VCaP (cell line): ENCODE measurements around the gene GNPTG.

ENCODE experiments used
- H3K27ac ChIP-seq: fragments of 450-650 bp; 2 replicates; pipeline ENCODE4 v1.5.1; 2017
- CTCF ChIP-seq: fragments of 450-650 bp; conservative IDR thresholded peaks from 2 replicates; pipeline ENCODE4 v1.5.1; 2017; ENCODE audit warnings: mild to moderate bottlenecking, moderate library complexity

Gene GNPTG

GRCh38 chr16:1322407-1322806 lies 29.3 kb upstream of the GNPTG start:
- H3K27ac ChIP-seq: no peak overlapping the region
- no peak for TF ChIP-seq CTCF

- TF ChIP-seq CTCF: no peak
- no peak overlapping the region for H3K27ac ChIP-seq
These were observed 28.2 kb upstream of the GNPTG start for GRCh38 chr16:1323296-1324239.

DNA sequence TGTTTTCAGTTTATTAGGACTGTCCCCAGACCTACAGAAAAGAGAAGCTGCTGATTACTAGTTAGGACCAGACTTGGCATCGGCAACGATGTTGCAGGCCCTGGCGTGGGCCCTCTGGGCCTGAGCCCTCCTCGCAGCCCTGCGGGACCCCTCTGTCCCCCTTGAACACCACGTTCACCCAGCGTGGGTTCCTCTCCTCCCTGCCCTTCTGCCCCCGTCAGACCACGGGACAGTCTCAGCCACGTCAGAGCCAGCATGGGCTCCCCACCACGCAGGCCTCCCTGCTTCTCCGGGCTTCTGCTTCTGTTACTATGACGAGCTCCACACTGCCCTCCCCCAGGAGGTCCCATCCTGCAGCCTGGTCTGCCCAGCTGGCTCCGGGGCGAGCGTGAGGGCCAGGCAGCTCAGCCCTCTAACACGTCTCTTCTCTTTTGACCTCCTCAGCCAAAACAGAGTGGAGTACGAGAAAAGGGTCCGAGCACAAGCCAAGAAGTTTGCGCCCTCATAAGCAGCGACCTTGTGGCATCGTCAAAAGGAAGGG lies 27.4 kb upstream of the GNPTG start:
- no peak for TF ChIP-seq CTCF
- no peak overlapping the region for H3K27ac ChIP-seq

GRCh38 chr16:1325261-1325660 lies 26.5 kb upstream of the GNPTG start:
- no peak overlapping the region for H3K27ac ChIP-seq
- TF ChIP-seq CTCF: no peak

- no peak for TF ChIP-seq CTCF
- H3K27ac ChIP-seq: no peak overlapping the region
These were observed 25.9 kb upstream of the GNPTG start for GRCh38 chr16:1325673-1326371.

GRCh38 chr16:1326391-1326790 lies 25.3 kb upstream of the GNPTG start:
- no peak overlapping the region for H3K27ac ChIP-seq
- no peak for TF ChIP-seq CTCF

DNA sequence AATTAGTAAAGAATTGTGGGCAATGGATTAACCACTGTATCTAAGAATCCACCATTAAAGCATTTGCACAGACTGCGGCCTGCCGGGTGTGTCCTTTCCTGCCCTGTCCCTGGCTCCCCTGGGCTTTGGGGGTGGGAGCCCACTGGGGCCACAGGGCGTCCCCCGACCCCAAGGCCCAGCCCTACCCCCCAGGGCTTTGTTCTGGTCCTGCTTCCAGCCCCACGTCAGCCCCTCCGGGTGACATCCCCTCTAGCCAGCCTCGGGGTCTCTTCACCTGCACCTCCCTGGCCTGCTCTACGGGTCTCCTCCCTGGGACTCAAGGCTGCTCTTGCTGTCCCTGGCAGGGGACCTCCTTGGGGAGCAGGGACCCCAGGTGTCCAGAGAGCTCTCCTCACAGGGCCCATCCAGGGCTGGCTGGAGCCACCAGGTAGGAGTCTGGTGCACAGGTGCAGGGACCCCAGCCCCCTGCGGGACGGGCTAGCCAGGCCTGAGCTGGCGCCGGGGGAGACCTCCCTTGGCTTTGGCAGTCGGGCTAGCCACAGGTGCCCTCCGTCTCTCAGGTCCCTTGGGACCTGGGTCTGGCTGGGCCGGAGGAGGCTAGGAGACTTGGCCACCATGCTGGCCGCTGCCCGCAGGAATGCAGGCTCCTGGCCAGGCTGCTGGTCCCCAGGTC lies 24.6 kb upstream of the GNPTG start:
- TF ChIP-seq CTCF: no peak
- H3K27ac ChIP-seq: no peak overlapping the region
